Transverse colon (tissue), 4 donors: ENCODE data around the gene ARHGAP22. TPM values are rescaled to one million over a fixed set of nuclear protein-coding genes. Genes with fewer than 3 reads are reported as not detected.

ENCODE experiments used
- DNase-seq: peaks from one replicate; pipeline ENCODE4 v3.0.0-alpha.2; 2019
- H3K27ac ChIP-seq, 4 donors: fragments of 200-600 bp; sonication (generic); 2 replicates each; pipeline ENCODE4 v1.5.1; 2016 to 2018; ENCODE audit warnings: inconsistent platforms in 4 of 4
- H3K27me3 ChIP-seq: fragments of 200-600 bp; sonication (generic); 2 replicates; pipeline ENCODE4 v1.5.1; 2017; ENCODE audit warnings: inconsistent platforms
- H3K36me3 ChIP-seq, 4 donors: fragments of 200-600 bp; sonication (generic); 2 replicates each; pipeline ENCODE4 v1.5.1; 2017 to 2019; ENCODE audit warnings: inconsistent platforms in 4 of 4
- H3K4me1 ChIP-seq, 4 donors: fragments of 200-600 bp; sonication (generic); 2 replicates each; pipeline ENCODE4 v1.5.1; 2017 to 2020; ENCODE audit warnings: inconsistent platforms in 4 of 4
- H3K4me3 ChIP-seq, 4 donors: fragments of 200-600 bp; sonication (generic); 1 replicate in 1 of 4; 2 replicates in 3 of 4; pipeline versions ENCODE4 v1.5.1 to v1.6.1; 2017 to 2019; ENCODE audit warnings: inconsistent platforms in 4 of 4
- H3K9me3 ChIP-seq, 2 donors: fragments of 200-600 bp; sonication (generic); 2 replicates each; pipeline ENCODE4 v1.5.1; 2017 to 2019; ENCODE audit warnings: inconsistent platforms in 2 of 2
- EP300 ChIP-seq: sonication (generic); formaldehyde crosslinking; IDR thresholded peaks from one replicate; pipeline ENCODE4 v1.6.1; 2017; ENCODE audit warnings: antibody characterized with exemption, low read depth
- POLR2A ChIP-seq: fragments of 450-650 bp; IDR thresholded peaks from one replicate; pipeline ENCODE4 v1.6.1; 2016; ENCODE audit warnings: antibody characterized with exemption, mild to moderate bottlenecking, moderate library complexity
- POLR2AphosphoS5 ChIP-seq, 3 donors: sonication (generic); formaldehyde crosslinking; IDR thresholded peaks; one replicate each; pipeline ENCODE4 v1.6.1; 2016; ENCODE audit warnings: antibody characterized with exemption in 3 of 3
- WGBS, 2 donors: methylation state at CpG; one replicate each; pipeline ENCODE4 v1.1.5; 2018; ENCODE audit warnings: low coverage in 1 of 2; 5-methylcytosine and 5-hydroxymethylcytosine counted together
- in situ Hi-C, 4 donors: fragments of 200-750 bp; cut with MboI; loops; one replicate each; pipeline versions ENCODE4 v1.15.0 to v1.15.1; 2017; ENCODE audit warnings: low sequenced_read_pairs in 3 of 4, low pct_ligation_motif_present in 1 of 4, low pct_unique_long_range_greater_than_20kb in 1 of 4
- intact Hi-C: fragments of 100-400 bp; cut with DNase I; formaldehyde crosslinking; loops from one replicate; pipeline ENCODE4 v1.15.1; 2023; ENCODE audit warnings: low total_unique reads
- total RNA-seq, 4 donors: library from RNA; depleted of rRNA; stranded (reverse); fragments of >200 nt; gene quantifications; one replicate each; pipeline ENCODE4 v1.1.0, GENCODE V29; 2016
- TF ChIP-seq, protein P1 (sequence below), 5 experiments: fragments of 200-600 bp in 3 of 5; fragments of 450-650 bp in 2 of 5; sonication (generic) in 3 of 5; IDR thresholded peaks; 1 replicate in 2 of 5; 2 replicates in 3 of 5; pipeline ENCODE4 v1.5.1; 2016 to 2017; ENCODE audit warnings: antibody characterized with exemption in 5 of 5, inconsistent platforms in 3 of 5, mild to moderate bottlenecking in 2 of 5, moderate library complexity in 1 of 5

The ARHGAP22 gene
- total RNA-seq, 4 donors from 2014 or later: 1.4 to 3.4 (median 1.7) TPM; not detected in 1

DNA sequence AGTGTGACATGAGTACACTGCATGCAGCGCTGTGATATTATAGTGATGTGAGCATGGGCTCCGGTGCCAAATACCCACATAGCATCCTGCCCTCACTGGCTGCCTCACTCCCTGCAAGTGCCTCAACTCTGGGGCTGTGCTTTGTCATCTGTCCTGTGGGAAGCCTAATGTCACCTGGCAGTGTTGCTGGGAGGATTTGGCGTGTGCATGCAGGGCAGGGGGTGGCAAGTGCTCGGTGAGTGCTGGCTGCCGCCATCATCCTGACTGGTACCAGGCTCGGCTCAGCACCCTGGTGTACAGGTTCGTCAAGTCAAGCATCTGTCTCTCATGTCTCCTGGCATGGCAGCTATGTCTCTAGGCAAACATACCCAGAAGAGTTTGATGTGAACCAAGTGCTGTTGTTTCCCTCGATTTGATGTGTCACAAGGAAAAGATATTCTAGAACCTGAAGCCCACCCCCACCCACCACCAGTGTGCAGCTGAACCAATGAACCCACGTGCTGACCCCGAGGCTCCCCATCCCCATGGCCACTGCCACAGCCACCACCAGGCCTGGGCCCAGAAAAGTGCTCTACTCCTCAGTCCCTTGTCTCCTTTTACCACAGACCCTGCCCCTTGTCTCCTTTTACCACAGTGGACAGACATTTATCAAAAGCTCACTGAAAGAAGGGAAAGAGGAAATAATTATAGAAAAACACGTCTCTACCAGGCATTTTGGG, 162.6 kb downstream of the ARHGAP22 start:
- Histone ChIP-seq H3K27me3 (no peaks in the 10 kb centered on the region), H3K36me3 (no peaks in the 10 kb centered on the region), H3K9me3 (no peaks in the 10 kb centered on the region), H3K4me3 (no peak overlapping the region), H3K27ac (no peak overlapping the region), H3K4me1 (no peaks in the 10 kb centered on the region)
- WGBS, 2 donors: 60 to 86% methylated on average over 3 to 11 of the region's 11 CpGs
- in situ Hi-C loops (no loop called here), intact Hi-C loops (no loop called here)
- TF ChIP-seq EP300: no peak
- TF ChIP-seq POLR2A: no peak
- no peak for TF ChIP-seq POLR2AphosphoS5 (IDR thresholded peaks at IDR 0.05)
- TF ChIP-seq, protein P1, sequence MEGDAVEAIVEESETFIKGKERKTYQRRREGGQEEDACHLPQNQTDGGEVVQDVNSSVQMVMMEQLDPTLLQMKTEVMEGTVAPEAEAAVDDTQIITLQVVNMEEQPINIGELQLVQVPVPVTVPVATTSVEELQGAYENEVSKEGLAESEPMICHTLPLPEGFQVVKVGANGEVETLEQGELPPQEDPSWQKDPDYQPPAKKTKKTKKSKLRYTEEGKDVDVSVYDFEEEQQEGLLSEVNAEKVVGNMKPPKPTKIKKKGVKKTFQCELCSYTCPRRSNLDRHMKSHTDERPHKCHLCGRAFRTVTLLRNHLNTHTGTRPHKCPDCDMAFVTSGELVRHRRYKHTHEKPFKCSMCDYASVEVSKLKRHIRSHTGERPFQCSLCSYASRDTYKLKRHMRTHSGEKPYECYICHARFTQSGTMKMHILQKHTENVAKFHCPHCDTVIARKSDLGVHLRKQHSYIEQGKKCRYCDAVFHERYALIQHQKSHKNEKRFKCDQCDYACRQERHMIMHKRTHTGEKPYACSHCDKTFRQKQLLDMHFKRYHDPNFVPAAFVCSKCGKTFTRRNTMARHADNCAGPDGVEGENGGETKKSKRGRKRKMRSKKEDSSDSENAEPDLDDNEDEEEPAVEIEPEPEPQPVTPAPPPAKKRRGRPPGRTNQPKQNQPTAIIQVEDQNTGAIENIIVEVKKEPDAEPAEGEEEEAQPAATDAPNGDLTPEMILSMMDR (IDR thresholded peaks at IDR 0.05): no peak
- DNase-seq: no peak

DNA sequence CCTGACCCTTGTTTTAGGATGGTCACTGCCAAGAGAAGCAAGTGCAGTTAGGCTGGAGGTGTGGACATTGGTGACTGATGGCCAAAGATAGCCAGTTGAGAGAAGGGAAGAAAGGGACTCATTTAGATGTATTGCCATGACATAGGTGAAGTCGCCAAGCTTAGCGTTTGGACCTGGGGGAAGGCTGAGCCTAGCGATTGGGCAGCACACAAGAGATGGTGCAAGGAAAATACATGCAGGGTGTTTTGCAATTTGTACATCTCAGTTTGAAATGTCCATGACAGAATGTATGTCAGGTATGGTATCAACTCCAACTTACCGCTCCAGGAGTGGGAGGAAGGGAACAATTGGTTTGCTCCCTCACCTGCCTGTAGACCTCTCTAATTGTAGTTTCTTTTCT, 164.1 kb downstream of the ARHGAP22 start:
- TF ChIP-seq, protein P1 (IDR thresholded peaks at IDR 0.05): no peak
- no peak for TF ChIP-seq POLR2AphosphoS5 (IDR thresholded peaks at IDR 0.05)
- TF ChIP-seq EP300: no peak
- TF ChIP-seq POLR2A: no peak
- Histone ChIP-seq H3K4me1 (no peaks in the 10 kb centered on the region), H3K27me3 (no peaks in the 10 kb centered on the region), H3K4me3 (no peak overlapping the region), H3K9me3 (no peaks in the 10 kb centered on the region), H3K36me3 (peaks cover 0 to 3% (median 0%) of the 10 kb centered on the region in 4 donors), H3K27ac (no peak overlapping the region)
- intact Hi-C loops (no loop called here), in situ Hi-C loops (no loop called here)
- DNase-seq: no peak
- 89 to 98% methylated on average over 3 to 4 of the region's 4 CpGs for WGBS, 2 donors

DNA sequence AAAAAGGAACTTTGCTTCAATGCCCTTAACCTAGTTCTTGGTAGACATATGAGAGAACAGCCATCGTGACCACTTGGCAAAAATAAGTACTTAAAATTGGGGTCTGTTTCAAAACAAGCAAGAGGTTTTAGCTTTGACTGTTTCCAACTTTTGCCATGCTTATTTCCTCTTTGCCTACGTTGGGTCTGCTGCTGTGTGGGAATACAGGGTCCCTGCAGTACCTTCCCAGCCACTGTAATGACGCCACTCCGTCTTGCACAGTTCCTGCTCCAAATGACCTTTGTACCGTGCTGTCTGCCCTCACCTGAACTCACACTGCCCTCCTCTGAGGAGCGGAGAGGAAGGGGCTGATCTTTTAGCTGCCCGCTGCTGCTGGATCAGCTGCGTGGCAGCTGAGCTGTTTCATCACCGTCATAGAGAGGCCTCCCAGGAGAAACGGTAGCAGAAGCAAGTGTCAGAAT, 165.3 kb downstream of the ARHGAP22 start:
- Histone ChIP-seq H3K27ac (no peak overlapping the region), H3K36me3 (peaks cover 0 to 7% (median 0%) of the 10 kb centered on the region in 4 donors), H3K27me3 (no peaks in the 10 kb centered on the region), H3K9me3 (no peaks in the 10 kb centered on the region), H3K4me1 (no peaks in the 10 kb centered on the region), H3K4me3 (no peak overlapping the region)
- peak; percentile 52 for DNase-seq
- 40 to 66% methylated on average over 2 to 10 of the region's 10 CpGs for WGBS, 2 donors
- in situ Hi-C loops (no loop called here), intact Hi-C loops (no loop called here)
- TF ChIP-seq EP300 (no peak), POLR2A (no peak), POLR2AphosphoS5 (IDR thresholded peaks at IDR 0.05) (no peak)
- TF ChIP-seq, protein P1 (IDR thresholded peaks at IDR 0.05): no peak

DNA sequence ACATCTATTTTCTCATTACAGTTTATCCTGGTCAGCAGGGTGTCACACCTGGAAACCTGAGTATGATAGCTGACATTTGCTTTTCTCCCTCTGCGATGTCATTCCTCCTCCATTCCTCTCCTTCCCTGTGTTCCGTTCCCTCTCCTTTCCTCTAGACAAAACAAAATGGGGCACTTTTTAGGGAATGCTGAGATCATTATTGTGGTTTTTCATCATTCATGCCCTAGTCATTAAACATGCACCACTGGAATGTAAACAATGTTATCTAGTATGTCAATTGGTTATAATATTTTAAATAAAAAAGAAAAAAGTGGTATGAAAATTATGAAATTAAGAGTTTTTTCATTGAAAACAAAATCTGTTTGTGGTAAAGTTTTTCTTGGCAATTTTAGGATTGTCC, 165.8 kb downstream of the ARHGAP22 start:
- in situ Hi-C loops (no loop called here), intact Hi-C loops (no loop called here)
- no peak for DNase-seq
- Histone ChIP-seq H3K9me3 (no peaks in the 10 kb centered on the region), H3K27ac (no peak overlapping the region), H3K4me3 (no peak overlapping the region), H3K4me1 (no peaks in the 10 kb centered on the region), H3K36me3 (peaks cover 0 to 7% (median 0%) of the 10 kb centered on the region in 4 donors), H3K27me3 (no peaks in the 10 kb centered on the region)
- TF ChIP-seq POLR2AphosphoS5 (IDR thresholded peaks at IDR 0.05): no peak
- no peak for TF ChIP-seq EP300
- TF ChIP-seq, protein P1 (IDR thresholded peaks at IDR 0.05): no peak
- TF ChIP-seq POLR2A: no peak
- WGBS, 2 donors: 75 to 85% methylated on average over 2 of the region's 2 CpGs
